ENCODE data around the gene BCL2L13.

- no peak for TF ChIP-seq POLR2A (IDR thresholded peaks at IDR 0.05)
- no peak for TF ChIP-seq CTCF (IDR thresholded peaks at IDR 0.05)
These were observed 113.0 kb downstream of the BCL2L13 start for GRCh38 chr22:17751596-17751995.
